ENCODE results near the gene BHLHA15. TPM values are rescaled to one million over a fixed set of nuclear protein-coding genes. Genes with fewer than 3 reads are reported as not detected.
A peak's percentile ranks its signal among the peaks of the same experiment; 100 is the strongest.

The BHLHA15 gene
- total and polyA plus RNA-seq, 2 of the 13 experiments (the other 11 are each of a cell fraction or from before 2014, with no cell fraction given) = 1.9 to 6.1 TPM

DNA sequence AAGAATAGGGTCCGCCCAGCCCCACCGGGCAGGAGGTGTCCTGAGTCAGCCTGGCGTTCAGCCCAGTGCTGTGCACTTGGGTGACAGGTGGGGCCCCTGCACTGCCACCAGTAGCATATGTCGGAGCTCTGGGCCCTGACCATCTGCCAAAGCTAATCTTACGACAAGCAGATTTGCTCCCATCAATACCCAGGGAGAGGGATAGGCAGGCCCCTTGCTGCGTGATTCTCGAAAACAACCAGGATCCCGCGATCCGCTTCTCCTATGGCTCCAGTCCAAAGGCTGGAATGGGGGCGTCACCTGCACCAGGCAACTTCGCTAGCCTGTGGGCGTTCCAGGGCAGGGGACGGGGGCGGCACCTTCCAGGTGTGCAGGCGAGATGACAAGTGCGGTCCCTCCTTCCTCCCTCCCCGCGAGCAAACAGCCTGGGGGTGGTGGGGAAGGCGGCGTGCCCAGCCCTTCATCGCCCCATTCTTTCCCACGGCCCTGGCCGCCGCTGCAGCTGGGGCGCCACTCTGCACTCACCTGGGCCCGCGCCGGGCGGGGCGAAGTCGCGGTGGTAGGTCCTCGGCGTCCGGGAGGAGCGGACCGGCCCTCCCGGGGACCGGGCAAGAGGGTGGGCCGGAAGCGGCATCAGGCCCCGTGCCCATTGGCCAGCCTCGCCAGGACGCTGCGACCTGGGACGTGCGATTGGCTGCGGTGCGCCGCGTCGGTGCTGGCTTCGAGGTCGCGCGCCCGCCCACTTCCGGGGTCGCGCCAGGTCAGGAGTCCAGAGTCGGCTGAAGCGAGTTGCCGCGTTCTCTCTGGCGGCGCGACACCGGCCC is 40.6 kb downstream of the BHLHA15 start, which contains the start of gene TECPR1 (continued):
- TF ChIP-seq, protein P1, sequence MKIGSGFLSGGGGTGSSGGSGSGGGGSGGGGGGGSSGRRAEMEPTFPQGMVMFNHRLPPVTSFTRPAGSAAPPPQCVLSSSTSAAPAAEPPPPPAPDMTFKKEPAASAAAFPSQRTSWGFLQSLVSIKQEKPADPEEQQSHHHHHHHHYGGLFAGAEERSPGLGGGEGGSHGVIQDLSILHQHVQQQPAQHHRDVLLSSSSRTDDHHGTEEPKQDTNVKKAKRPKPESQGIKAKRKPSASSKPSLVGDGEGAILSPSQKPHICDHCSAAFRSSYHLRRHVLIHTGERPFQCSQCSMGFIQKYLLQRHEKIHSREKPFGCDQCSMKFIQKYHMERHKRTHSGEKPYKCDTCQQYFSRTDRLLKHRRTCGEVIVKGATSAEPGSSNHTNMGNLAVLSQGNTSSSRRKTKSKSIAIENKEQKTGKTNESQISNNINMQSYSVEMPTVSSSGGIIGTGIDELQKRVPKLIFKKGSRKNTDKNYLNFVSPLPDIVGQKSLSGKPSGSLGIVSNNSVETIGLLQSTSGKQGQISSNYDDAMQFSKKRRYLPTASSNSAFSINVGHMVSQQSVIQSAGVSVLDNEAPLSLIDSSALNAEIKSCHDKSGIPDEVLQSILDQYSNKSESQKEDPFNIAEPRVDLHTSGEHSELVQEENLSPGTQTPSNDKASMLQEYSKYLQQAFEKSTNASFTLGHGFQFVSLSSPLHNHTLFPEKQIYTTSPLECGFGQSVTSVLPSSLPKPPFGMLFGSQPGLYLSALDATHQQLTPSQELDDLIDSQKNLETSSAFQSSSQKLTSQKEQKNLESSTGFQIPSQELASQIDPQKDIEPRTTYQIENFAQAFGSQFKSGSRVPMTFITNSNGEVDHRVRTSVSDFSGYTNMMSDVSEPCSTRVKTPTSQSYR (CRISPR knock-in tag; IDR thresholded peaks at IDR 0.05; ENCODE audit: borderline replicate concordance) = no peak; the same call in 1 of the 2 replicates
- 0 out of 2 replicates have a peak, but pooled peaks have one; percentile 27 for TF ChIP-seq ZNF576 (CRISPR knock-in tag; IDR thresholded peaks at IDR 0.05)
- TF ChIP-seq, protein P2, sequence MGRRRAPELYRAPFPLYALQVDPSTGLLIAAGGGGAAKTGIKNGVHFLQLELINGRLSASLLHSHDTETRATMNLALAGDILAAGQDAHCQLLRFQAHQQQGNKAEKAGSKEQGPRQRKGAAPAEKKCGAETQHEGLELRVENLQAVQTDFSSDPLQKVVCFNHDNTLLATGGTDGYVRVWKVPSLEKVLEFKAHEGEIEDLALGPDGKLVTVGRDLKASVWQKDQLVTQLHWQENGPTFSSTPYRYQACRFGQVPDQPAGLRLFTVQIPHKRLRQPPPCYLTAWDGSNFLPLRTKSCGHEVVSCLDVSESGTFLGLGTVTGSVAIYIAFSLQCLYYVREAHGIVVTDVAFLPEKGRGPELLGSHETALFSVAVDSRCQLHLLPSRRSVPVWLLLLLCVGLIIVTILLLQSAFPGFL (CRISPR knock-in tag; IDR thresholded peaks at IDR 0.05) = no peak
- peak; percentile 58 for TF ChIP-seq HDAC2 (CRISPR knock-in tag; IDR thresholded peaks at IDR 0.05)
- TF ChIP-seq ATM (IDR thresholded peaks at IDR 0.05; ENCODE audit: borderline replicate concordance) = no peak
- TF ChIP-seq ZNF451 (CRISPR knock-in tag; IDR thresholded peaks at IDR 0.05) = peak; percentile 93
- no peak for TF ChIP-seq ZNF446 (CRISPR knock-in tag; IDR thresholded peaks at IDR 0.05)
- 0 out of 2 replicates have a peak, but pooled peaks have one; percentile 39 for TF ChIP-seq SMAD9 (CRISPR knock-in tag; IDR thresholded peaks at IDR 0.05)
- no peak for TF ChIP-seq ZBTB26 (CRISPR knock-in tag; IDR thresholded peaks at IDR 0.05; ENCODE audit: borderline replicate concordance)
- TF ChIP-seq ZNF713 (CRISPR knock-in tag; IDR thresholded peaks at IDR 0.05) = no peak
- TF ChIP-seq PCBP2 (optimal IDR thresholded peaks at IDR 0.05; ENCODE audit: low read depth, low read length, poor library complexity, severe bottlenecking) = no peak
- peak; percentile 39; the same call in 1 of the 3 replicates for TF ChIP-seq MXI1 (IDR thresholded peaks at IDR 0.05; ENCODE audit: borderline replicate concordance, low read depth, low read length)
- 0 out of 2 replicates have a peak, but pooled peaks have one; percentile 50 for TF ChIP-seq ZNF468 (CRISPR knock-in tag; IDR thresholded peaks at IDR 0.05)
- TF ChIP-seq HOMEZ (CRISPR knock-in tag; IDR thresholded peaks at IDR 0.05; ENCODE audit: low read depth) = 0 out of 2 replicates have a peak, but pooled peaks have one; percentile 27
- no peak for TF ChIP-seq KDM6A (CRISPR knock-in tag; IDR thresholded peaks at IDR 0.05; ENCODE audit: low read depth)
- no peak for TF ChIP-seq RBAK (CRISPR knock-in tag; IDR thresholded peaks at IDR 0.05)
- no peak; the same call in 1 of the 2 replicates for TF ChIP-seq GTF3A (CRISPR knock-in tag; conservative IDR thresholded peaks at IDR 0.05)
- TF ChIP-seq SALL2 (CRISPR knock-in tag; IDR thresholded peaks at IDR 0.05) = peak; percentile 75
- TF ChIP-seq ZNF350 (CRISPR knock-in tag; IDR thresholded peaks at IDR 0.05; ENCODE audit: borderline replicate concordance, low read depth) = no peak
- TF ChIP-seq, protein P3, sequence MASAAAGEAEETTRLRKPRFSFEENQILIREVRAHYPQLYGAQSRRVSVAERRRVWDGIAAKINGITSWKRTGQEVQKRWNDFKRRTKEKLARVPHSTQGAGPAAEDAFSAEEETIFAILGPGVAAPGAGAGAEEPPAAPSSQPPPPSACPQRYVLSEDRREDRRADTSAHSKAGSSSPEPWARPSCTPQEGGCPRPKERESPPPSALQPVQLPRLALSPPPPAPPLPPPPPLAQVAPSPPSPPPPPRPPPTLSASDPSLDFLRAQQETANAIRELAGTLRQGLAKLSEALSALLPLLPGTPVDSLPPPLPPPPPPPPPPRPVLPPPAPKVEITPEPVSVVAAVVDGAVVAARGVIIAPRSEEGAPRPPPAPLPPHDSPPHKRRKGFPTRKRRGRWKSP (CRISPR knock-in tag; IDR thresholded peaks at IDR 0.05) = no peak; the same call in 1 of the 2 replicates

Data from HepG2 (cell line).